NCI-H146 treated with DMSO at 0.1 percent for 48 hours (cell line): Measurements from ENCODE around the gene ADD3.

Source experiments
- DNase-seq: peaks from one replicate; lab custom pipeline; 2025; ENCODE audit not compliant: unreplicated experiment; lab: John Stamatoyannopoulos, UW

The ADD3 gene

GRCh38 chr10:110065269-110065668 is 57.5 kb downstream of the ADD3 start:
- no peak for DNase-seq

- no peak for DNase-seq
Measured at GRCh38 chr10:110067960-110068770, 60.4 kb downstream of the ADD3 start.

DNA sequence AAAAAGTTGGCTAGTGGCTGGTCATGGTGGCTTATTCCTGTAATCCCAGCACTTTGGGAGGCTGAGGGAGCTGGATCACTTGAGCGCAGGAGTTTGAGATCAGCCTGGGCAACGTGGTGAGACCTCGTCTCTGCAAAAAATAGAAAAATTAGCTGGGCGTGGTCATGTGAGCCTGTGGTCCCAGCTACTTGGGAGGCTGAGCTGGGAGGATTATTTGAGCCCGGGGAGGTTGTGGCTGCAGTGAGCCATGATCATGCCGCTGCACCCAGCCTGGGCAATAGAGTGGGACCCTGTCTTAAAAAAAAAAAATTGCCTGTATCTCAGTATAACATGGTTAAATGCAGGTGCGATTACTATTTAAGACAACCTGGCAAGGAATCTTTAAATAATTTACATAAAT is 61.0 kb downstream of the ADD3 start:
- DNase-seq: no peak

GRCh38 chr10:110069502-110069982 is 61.8 kb downstream of the ADD3 start:
- peak; percentile 44 for DNase-seq

DNA sequence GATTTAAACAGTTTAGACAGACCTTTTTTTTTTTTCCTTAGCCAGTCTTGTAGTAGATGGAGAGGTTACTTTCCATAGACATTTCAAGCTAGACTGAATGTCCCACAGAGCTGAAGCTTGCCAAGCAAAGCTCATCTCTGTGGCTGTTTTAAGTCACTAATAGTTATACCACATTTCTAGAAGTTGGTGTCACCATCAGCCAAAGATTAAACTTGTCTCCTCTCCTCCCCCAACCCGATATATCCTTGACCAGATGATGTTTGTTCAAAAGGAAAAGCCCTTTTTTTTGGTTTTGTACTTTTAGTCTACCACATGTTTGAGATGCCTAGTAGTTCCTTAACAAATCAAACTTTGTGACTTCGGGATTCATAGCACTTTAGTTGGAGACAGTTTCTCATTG is 66.1 kb downstream of the ADD3 start:
- DNase-seq: no peak

DNA sequence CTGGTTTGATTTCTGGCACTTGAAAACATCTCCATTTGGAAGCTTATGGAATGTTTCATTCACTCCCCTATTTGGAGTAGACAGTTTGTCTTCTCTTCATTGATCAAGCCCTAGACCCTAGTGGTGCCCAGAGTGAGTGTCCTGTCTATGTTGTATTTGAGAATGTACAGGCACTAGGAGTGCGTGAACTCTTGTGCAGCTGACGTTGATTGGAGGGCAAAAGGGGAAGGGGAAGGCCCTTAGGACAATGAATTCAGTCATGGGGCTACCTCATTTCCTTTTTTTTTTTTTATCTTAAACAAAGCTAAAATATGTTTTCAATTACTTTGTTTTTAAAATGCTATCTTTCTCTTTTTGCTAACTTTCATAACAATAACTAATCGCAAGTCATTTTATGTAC is 66.5 kb downstream of the ADD3 start:
- no peak for DNase-seq

DNA sequence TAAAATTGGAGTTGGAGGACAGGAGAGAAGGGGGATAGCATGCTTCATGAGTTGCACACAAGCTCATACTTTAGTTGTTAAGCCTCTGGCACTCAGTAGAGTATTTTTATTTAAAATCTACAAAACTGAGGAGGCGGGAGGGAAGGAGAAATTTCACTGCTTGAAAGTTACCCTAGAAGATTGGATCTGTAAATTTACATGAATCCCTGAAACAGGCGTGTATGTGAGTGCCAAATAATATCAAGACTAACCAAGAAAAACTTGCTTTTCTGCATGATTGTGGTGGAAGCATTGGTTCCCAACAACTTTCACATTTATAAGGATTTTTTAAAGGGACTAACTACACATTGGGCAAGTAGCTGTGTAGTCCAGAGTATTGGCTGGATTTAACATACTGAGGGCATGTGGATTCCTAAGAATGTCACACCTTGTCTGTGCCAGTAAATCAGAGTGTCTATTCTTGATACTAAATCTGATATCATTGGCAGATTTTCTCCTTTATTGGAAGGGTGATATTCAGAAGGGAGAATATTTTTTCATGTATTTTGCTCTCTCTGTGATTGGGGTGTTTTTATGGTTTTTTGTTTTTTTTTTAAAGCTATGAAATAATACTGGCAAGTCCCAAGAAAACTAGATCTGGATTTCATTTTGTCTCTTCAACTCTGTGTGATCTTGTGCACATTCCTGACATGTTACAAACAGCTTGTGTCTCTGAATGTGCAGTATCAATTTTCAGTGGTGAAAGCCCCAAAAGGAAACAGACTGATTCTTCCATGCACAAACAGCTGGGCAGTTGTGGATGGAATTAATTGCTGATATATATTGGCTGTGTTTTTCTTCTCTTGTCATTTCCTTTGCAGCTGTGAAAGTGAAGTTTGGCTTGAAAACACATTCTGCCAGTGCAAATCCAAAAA is 67.2 kb downstream of the ADD3 start:
- DNase-seq: no peak

- no peak for DNase-seq
Measured at GRCh38 chr10:110075686-110076085, 67.9 kb downstream of the ADD3 start.

GRCh38 chr10:110076559-110077318 is 69.0 kb downstream of the ADD3 start:
- no peak for DNase-seq

DNA sequence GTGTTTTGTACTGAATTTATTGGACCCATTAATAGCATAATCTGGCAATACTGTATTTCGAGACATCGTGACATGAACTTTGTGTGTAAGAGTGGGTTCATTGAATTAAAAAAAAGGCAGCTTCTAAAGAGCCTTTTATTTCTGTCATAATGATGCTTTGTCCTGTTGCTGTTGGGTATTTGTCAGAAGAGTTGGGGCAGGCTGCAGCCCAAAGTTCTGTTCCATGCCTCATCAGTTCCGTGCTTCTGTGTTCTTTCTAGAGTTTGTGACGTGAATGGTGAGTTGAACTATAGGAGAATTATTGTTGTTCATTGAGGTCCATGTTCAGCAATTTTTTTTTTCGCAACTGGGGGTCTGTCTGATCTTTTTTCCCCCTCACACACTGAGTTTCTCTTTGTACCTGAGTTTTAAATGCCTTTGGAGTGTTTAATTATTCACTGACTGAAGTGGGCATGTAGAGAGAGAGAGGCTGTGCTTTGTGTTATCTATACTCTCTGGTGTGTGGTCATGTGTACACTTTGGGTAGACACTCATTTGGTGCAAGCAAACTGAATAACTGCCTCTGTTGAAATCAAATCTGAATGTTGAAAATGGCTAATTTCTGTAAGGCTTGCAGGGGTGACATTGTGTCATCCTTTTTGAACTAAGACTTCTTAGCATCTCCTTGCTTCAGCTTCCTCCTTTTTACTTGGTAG is 69.8 kb downstream of the ADD3 start:
- no peak for DNase-seq

- DNase-seq: no peak
Measured at GRCh38 chr10:110078317-110078716, 70.5 kb downstream of the ADD3 start.

DNA sequence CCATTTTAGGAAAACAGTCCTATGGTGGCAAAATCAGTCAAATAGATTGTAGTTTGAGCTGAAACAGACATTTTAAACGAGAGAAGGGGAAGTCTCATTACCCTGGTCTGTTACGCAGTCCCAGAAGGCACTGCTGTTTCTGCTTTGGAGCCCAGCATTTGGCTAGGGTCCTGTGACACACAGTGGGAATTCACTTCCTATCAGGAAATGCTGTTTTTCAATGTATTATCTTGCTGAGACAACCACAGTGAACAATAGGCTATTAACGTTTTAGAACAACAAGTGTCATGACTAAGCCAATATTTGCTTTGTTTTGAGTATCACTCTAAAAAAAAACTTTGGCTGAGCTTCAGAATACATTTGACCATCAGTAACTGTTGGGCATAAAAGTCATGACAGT is 74.1 kb downstream of the ADD3 start:
- peak; percentile 6 for DNase-seq

DNA sequence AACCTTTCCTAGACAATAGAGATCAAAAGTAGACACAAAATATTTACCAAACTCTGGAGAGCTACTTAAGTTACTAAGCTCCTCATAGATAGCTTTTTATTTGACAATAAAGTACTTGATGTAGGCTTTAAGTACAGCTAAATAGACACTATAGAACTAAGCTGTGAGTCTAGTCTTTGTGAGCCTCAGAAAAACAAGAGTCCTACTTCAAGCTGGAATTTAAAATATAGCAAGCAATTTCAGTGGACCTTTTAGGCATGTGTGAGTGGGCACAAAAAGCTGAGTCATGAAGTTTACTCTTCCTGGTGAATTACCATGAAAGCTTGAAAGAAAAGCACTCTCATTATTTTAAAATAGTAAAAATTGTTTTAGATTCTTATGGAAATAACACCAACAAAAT is 76.1 kb downstream of the ADD3 start:
- no peak for DNase-seq

DNA sequence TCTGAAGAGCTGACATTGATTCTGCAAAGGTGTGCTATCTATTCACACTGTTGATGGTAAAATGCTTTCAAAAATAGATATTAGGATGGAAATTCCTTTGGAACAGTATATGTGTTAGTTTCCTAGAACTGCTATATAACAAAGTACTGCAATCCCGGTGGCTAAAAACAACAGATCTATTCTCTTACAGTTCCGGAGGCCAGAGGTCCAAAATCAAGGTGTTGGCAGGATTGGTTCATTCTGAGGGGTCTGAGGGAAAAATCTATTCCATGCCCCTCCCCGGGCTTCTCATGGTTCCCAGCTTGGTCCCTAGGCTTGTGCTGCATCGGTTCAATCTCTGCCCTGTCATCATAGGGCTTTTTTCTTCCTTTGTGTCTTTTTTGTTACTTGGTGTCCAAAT is 79.9 kb downstream of the ADD3 start:
- no peak for DNase-seq

DNA sequence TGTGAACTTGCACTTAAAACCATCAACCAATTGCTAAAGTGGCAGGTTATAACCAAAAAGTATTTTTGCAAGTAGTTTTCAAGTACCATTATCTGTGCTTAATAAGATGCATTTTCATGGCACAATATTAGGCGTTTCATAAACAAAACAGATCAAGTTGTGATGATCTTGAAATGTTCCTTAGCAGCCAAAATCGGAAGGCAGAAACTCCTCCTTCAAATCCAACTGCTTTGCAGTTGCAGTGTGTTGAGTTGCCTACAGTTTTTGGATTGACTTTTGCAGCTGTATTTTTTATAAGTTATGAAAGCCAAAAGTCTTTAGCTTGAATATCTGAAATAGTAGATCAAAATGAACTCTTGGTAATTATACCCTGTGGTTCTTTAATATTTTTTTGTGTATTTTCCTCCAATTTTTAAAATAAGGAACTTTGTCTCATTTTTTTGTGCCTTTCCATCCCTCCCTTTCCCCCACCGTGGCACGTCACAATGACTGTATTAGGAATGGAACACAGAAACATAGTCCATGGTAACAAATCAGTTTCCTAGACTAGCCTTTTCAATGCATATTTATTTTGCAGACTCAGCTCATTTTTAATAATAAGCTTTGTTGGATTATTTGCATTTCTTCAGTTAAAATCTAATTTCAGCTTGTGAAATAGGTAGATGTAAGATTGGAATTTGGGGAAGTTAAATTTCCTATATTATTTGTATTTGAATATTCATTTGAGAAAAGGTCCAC is 80.8 kb downstream of the ADD3 start:
- DNase-seq: no peak

DNA sequence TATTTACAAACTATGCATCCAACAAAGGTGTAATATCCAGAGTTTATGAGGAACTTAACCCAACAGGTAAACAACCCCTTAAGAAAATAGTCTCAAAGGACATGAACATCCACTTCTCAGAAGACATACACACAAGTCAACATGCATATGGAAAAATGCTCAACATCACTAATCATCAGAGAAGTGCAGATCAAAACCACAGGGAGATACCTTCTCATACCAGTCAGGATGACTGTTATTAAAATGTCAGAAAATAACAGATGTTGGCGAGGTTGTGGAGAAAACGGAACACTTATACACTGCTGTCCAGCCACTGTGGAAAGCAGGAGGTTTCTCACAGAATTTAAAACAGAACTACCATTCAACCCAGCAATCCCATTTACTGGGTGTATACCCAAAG is 84.0 kb downstream of the ADD3 start:
- no peak for DNase-seq

GRCh38 chr10:110093722-110094121 is 85.9 kb downstream of the ADD3 start:
- DNase-seq: no peak

DNA sequence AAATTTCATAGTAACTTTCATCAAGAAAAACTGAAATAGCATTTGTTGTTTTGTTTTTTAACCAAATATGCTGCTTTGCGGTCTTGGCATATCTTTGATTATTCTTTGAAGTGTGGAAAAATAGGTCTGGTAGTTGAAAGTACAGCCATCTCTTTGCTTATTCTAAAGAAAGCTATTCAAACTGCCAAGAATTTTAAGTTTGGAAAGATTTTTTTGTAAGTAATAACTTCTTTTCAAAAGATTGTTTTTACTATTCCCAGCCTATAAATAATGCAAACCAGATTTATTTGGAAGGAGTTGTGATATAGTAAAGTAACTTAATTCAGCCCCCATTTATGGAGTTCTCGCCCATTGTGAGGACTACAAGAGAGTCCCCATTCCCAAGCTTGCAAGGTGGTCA is 87.0 kb downstream of the ADD3 start:
- DNase-seq: no peak

GRCh38 chr10:110101464-110102144 is 93.8 kb downstream of the ADD3 start:
- DNase-seq: no peak
